AG09309 (cell line): ENCODE results near the gene BTBD16.

ENCODE experiments used
- DNase-seq: peaks from one replicate; pipeline ENCODE4 v3.0.0-alpha.2; 2010; ENCODE audit warnings: low read depth
- H3K4me3 ChIP-seq: 2 replicates; pipeline ENCODE4 v1.5.1; 2011; ENCODE audit warnings: mild to moderate bottlenecking, low read depth, low read length, moderate library complexity; ENCODE audit not compliant: control insufficient read depth
- CTCF ChIP-seq: IDR thresholded peaks from 2 replicates; pipeline ENCODE4 v1.5.1; 2011; ENCODE audit warnings: mild to moderate bottlenecking, low read depth, low read length, inconsistent platforms; ENCODE audit not compliant: insufficient read depth, control insufficient read depth; ENCODE audit errors: missing control alignments

The BTBD16 gene

GRCh38 chr10:122239578-122240257 is 31.4 kb upstream of the BTBD16 start:
- H3K4me3 ChIP-seq: no peak overlapping the region
- no peak for TF ChIP-seq CTCF
- DNase-seq: peak; percentile 35

- DNase-seq: no peak
- no peak overlapping the region for H3K4me3 ChIP-seq
- no peak for TF ChIP-seq CTCF
Observed at GRCh38 chr10:122240401-122240800, 30.7 kb upstream of the BTBD16 start.

GRCh38 chr10:122241836-122242235 is 29.3 kb upstream of the BTBD16 start:
- no peak for TF ChIP-seq CTCF
- no peak for DNase-seq
- no peak overlapping the region for H3K4me3 ChIP-seq

- H3K4me3 ChIP-seq: no peak overlapping the region
- DNase-seq: peak; percentile 42
- no peak for TF ChIP-seq CTCF
Observed at GRCh38 chr10:122243550-122243949, 27.5 kb upstream of the BTBD16 start.

GRCh38 chr10:122244001-122244975 is 26.8 kb upstream of the BTBD16 start:
- TF ChIP-seq CTCF: no peak
- no peak for DNase-seq
- H3K4me3 ChIP-seq: no peak overlapping the region

- no peak for TF ChIP-seq CTCF
- H3K4me3 ChIP-seq: no peak overlapping the region
- DNase-seq: no peak
Observed at GRCh38 chr10:122245136-122245535, 26.0 kb upstream of the BTBD16 start.
